ENCODE measurements around the gene GSK3B. TPM values are rescaled to one million over a fixed set of nuclear protein-coding genes. Genes with fewer than 3 reads are reported as not detected.
A peak's percentile ranks its signal among the peaks of the same experiment; 100 is the strongest.
"Not testable (repeated sequence)": the region's sequence is repeated elsewhere in the genome, so short reads cannot be mapped to it uniquely, and the experiment has no call there.

Gene GSK3B
- total and polyA plus RNA-seq, 8 donors: 6.2 to 59.1 (median 15.6) TPM

DNA sequence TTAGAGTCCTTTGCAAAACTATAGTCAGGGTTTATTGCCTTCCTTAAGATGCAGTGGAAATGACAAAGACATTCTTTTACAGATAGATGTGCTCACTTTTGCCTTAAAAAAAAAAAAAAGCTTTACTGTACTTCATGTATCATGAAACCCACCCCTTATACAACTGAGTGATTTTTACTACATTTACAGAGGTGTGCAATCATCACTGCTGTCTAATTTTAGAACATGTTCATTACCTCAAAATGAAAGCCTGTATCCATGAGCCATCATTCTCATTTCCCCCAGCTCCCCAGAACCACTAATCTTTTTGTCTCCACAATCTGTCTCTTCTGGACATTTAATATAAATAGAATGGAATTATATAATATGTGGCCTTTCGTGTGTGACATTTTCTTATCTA is 200.5 kb downstream of the GSK3B start:
- intact Hi-C loops (cut with DNase I; ENCODE audit: low total_unique reads): loop anchor here (5.0 kb wide), 1 partner anchor 289 kb away; no protein-coding TSS in a partner anchor
- H3K27ac ChIP-seq: no peak overlapping the region
- peaks cover 0 to 11% (median 7%) of the 10 kb centered on the region in 4 donors for H3K4me1 ChIP-seq
- H3K4me3 ChIP-seq: no peak overlapping the region
- no peaks in the 10 kb centered on the region for H3K27me3 ChIP-seq
- H3K9me3 ChIP-seq: peaks cover 0 to 5% (median under 1%) of the 10 kb centered on the region in 4 donors
- TF ChIP-seq EP300 (IDR thresholded peaks at IDR 0.05) (no peak), CTCF (IDR thresholded peaks at IDR 0.05) (no peak), POLR2AphosphoS5 (IDR thresholded peaks at IDR 0.05) (no peak)
- peaks cover 0 to 14% (median 6%) of the 10 kb centered on the region in 4 donors for H3K36me3 ChIP-seq
- DNase-seq: no peak
- 64 to 87% (median 78%) methylated on average over 1 of the region's 1 CpG for WGBS, 5 donors

DNA sequence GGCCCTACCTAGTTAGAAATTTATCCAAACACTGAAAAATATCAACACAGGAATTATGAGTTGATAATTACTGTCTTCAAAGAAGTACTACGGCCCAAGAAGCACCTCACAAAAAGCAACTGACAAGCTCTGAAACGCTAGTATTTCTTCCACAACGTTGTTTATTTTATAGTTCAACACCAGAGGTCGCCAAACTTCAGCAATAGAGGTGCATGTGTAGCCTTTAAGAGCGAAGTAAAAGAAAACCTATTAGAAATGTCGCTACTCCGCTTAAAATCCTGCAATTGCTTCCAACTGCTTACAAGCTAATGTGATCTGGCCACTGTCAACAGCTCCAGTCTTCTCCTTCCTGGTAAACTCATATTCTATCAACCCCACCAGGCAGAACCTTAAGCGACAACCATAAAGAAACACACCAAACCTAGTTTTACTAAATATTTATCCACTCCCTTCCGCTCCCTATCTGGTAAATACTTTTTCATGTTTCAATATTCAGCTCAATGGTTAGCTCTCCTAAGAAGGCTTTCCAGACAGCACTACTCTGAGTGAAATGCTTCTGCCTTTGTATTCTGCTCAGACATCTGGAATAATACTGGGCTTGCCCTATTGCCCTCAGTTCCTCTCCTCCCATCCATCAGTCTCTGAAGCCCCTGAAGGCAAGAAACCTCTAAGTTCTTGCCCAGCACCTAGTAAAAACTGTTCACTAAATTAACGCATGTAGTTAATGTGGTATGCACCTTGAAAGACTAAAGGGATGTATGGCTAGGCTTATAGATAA is 202.1 kb downstream of the GSK3B start:
- Histone ChIP-seq H3K27me3 (no peaks in the 10 kb centered on the region), H3K9me3 (peaks cover 0 to 13% (median 2%) of the 10 kb centered on the region in 4 donors), H3K27ac (peak overlapping the region in 1 of 5 donors; percentile 26), H3K4me3 (no peak overlapping the region), H3K36me3 (peaks cover 0 to 24% (median 4%) of the 10 kb centered on the region in 4 donors), H3K4me1 (peaks cover 0 to 11% (median 7%) of the 10 kb centered on the region in 4 donors)
- 26 to 33% (median 31%) methylated on average over 10 of the region's 10 CpGs for WGBS, 5 donors
- intact Hi-C loops (cut with DNase I; ENCODE audit: low total_unique reads): loop anchor here (5.0 kb wide), 1 partner anchor 290 kb away; no protein-coding TSS in a partner anchor
- TF ChIP-seq POLR2AphosphoS5 (IDR thresholded peaks at IDR 0.05) (peak in 1 of 3 donors; percentile 54), EP300 (IDR thresholded peaks at IDR 0.05) (no peak), CTCF (IDR thresholded peaks at IDR 0.05) (peak in 5 of 7 experiments; percentile 20 to 73 (median 44))
- DNase-seq: peak; percentile 26 to 89

- WGBS, 5 donors: 89 to 98% (median 94%) methylated on average over 4 of the region's 4 CpGs
- Histone ChIP-seq H3K4me1 (peaks cover 0 to 11% (median 7%) of the 10 kb centered on the region in 4 donors), H3K36me3 (peaks cover 0 to 24% (median 8%) of the 10 kb centered on the region in 4 donors), H3K9me3 (peaks cover 0 to 13% (median 2%) of the 10 kb centered on the region in 4 donors)
- H3K4me3 ChIP-seq; H3K27me3 ChIP-seq; intact Hi-C loops (cut with DNase I; ENCODE audit: low total_unique reads); H3K27ac ChIP-seq; DNase-seq: not testable (repeated sequence)
Measured at GRCh38 chr3:119888681-119889080, 205.6 kb downstream of the GSK3B start.

GRCh38 chr3:119885746-119886530 is 208.3 kb downstream of the GSK3B start:
- no peak for DNase-seq
- peaks cover 0 to 13% (median 2%) of the 10 kb centered on the region in 4 donors for H3K9me3 ChIP-seq
- no peaks in the 10 kb centered on the region for H3K27me3 ChIP-seq
- H3K4me3 ChIP-seq: no peak overlapping the region
- intact Hi-C loops (cut with DNase I; ENCODE audit: low total_unique reads): no loop called here
- H3K4me1 ChIP-seq: no peaks in the 10 kb centered on the region
- no peak overlapping the region for H3K27ac ChIP-seq
- TF ChIP-seq POLR2A (IDR thresholded peaks at IDR 0.05) (no peak), CTCF (IDR thresholded peaks at IDR 0.05) (no peak)
- WGBS, 5 donors: 95 to 99% (median 97%) methylated on average over 3 of the region's 3 CpGs
- peaks cover 0 to 31% (median 9%) of the 10 kb centered on the region in 4 donors for H3K36me3 ChIP-seq

Measured in stomach (tissue), 9 donors.